Erythroblast (primary cell): Measurements from ENCODE around the gene AMOTL1.

Source experiments
- GATA1 ChIP-seq: IDR thresholded peaks from 2 replicates; pipeline ENCODE4 v1.6.1; 2011; ENCODE audit warnings: low read depth, mild to moderate bottlenecking, control low read depth, low read length, moderate library complexity
- POLR2A ChIP-seq: IDR thresholded peaks from 2 replicates; pipeline ENCODE4 v1.6.1; 2011; ENCODE audit warnings: mild to moderate bottlenecking, low read length

DNA sequence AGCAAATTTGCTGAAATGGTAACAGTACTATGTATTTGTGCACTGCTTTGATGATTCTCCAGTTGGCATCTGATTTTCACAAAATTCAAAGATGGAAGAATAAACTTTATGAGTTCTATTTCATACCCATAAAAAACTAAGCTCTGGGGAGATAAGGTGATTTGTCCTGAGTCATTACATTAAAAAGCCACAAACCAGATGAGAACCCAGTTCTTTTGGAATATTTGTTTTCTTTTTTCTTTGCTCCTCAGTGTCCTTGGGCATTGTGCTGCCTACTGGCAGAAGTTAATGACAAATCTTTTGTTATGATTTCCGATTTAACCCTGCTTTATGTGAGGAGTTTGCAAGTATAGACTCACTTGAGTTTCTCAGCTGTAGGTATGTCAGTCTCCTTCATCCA, 45.4 kb upstream of the AMOTL1 start:
- TF ChIP-seq POLR2A, result no peak
- no peak for TF ChIP-seq GATA1
